Rectal smooth muscle tissue (tissue), 1 donor: Measurements from ENCODE around the gene CSKMT.
"Not testable (repeated sequence)": the region's sequence is repeated elsewhere in the genome, so short reads cannot be mapped to it uniquely, and the experiment has no call there.

ENCODE experiments used
- H3K27ac ChIP-seq: one replicate; pipeline ENCODE4 v1.7.0; 2013; ENCODE audit warnings: low read depth, low read length, inconsistent platforms
- H3K27me3 ChIP-seq: one replicate; pipeline ENCODE4 v1.7.0; 2013; ENCODE audit warnings: low read length; ENCODE audit not compliant: control insufficient read depth, insufficient read depth
- H3K36me3 ChIP-seq: one replicate; pipeline ENCODE4 v1.7.0; 2013; ENCODE audit warnings: low read length; ENCODE audit not compliant: control insufficient read depth, insufficient read depth
- H3K4me1 ChIP-seq: one replicate; pipeline ENCODE4 v1.7.0; 2013; ENCODE audit warnings: low read length; ENCODE audit not compliant: control insufficient read depth, insufficient read depth
- H3K4me3 ChIP-seq: one replicate; pipeline ENCODE4 v1.7.0; 2013; ENCODE audit warnings: low read length
- H3K9ac ChIP-seq: one replicate; pipeline ENCODE4 v1.7.0; 2013; ENCODE audit warnings: low read length

CSKMT gene

DNA sequence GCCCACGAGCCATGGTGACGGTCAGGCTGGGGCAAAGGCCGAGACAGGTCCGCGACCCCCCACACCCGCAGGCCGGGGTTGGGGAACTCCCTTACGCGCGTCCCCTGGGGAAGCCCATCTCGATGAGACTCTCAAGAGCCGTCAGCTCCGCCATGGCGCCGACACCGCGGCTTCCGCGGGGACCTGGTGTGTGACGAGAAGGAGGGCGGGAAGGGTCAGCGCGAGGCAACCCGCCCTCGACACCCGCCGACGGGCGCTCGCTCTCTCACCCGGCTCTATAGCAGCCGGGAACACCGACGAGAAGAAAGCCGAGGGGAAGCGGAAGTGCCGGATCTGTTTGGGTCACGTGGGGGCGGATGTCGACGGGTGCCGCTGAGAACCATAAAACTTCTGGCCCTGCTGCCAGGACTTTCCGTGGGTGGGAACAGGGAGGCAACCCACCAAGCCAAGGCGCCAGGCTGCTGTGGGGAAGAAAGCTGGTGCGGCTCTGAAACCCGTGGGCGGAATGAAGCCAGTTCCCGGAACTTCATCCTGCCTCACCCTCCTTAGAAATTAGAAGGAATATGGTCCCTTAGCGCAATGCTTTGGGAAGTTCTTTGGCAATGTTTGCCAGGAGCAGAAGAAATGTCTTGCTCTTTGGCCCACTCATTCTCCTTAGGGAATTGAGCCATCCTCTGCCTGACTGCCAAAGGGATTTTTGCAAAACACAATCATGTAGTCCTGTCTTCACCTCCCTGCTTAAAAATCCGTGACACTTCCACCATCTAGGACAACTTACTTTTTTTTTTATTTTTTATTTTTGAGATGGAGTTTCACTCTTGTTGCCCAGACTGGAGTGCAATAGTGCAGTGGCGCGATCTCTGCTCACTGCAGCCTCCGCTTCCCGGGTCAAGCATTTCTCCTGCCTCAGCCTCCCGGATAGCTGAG lies 13.9 kb downstream of the CSKMT start, which contains the start of gene UBXN1:
TSS of gene UBXN1 (minus strand) at position 304 of the 927 bp plus-strand sequence. CDS start at position 154, 150 bp downstream.
- Histone ChIP-seq H3K27ac (peak within 1 kb of the TSS; percentile 87), H3K27me3 (no peaks in the 10 kb centered on the region), H3K36me3 (peaks cover 13% of the 10 kb centered on the region), H3K4me1 (peaks cover 10% of the 10 kb centered on the region), H3K4me3 (peak within 1 kb of the TSS; percentile 98), H3K9ac (peak within 1 kb of the TSS; percentile 84)

DNA sequence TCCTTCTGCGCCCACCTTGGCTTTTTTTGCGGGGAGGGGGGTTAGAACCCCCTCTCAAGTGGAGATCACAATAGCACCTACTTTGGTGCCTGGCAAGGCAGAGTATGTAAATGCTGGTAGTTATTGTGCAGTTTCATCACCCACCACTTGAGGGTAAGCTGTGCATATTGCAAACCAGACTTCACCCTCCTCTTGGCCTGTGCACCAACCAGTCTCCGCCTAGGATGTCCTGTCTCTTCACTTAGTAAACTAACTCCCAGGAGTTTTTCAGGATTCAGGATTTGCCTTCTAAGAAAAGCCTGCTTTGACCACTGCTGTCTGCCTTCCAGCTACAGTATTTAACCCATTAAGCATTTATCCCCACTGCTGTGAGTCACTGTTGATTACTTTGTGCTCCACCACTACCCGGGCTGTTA lies 15.7 kb downstream of the CSKMT start:
- H3K4me1 ChIP-seq = peaks cover 7% of the 10 kb centered on the region
- H3K36me3 ChIP-seq = peaks cover 9% of the 10 kb centered on the region
- no peaks in the 10 kb centered on the region for H3K27me3 ChIP-seq
- H3K4me3 ChIP-seq = no peak overlapping the region
- no peak overlapping the region for H3K27ac ChIP-seq
- no peak overlapping the region for H3K9ac ChIP-seq

DNA sequence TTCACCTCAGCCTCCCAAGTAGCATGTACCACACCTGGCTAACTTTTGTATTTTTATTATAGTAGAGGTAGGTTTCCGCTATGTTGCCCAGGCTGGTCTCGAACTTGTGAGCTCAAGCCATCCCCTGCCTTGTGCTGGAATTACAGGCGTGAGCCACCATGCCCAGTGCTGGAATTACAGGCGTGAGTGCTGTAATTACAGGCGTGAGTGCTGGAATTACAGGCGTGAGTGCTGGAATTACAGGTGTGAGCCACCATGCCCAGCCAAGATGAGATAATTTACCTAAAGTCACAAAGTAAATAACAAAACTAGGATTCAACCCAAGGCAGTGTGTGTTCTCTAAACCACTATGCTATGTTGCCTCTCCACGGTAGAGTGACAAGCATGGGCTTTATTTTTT lies 17.4 kb downstream of the CSKMT start:
- Histone ChIP-seq H3K9ac (no peak overlapping the region), H3K27ac (no peak overlapping the region), H3K36me3 (peaks cover 4% of the 10 kb centered on the region), H3K4me1 (peaks cover 7% of the 10 kb centered on the region), H3K27me3 (no peaks in the 10 kb centered on the region), H3K4me3 (no peak overlapping the region)

DNA sequence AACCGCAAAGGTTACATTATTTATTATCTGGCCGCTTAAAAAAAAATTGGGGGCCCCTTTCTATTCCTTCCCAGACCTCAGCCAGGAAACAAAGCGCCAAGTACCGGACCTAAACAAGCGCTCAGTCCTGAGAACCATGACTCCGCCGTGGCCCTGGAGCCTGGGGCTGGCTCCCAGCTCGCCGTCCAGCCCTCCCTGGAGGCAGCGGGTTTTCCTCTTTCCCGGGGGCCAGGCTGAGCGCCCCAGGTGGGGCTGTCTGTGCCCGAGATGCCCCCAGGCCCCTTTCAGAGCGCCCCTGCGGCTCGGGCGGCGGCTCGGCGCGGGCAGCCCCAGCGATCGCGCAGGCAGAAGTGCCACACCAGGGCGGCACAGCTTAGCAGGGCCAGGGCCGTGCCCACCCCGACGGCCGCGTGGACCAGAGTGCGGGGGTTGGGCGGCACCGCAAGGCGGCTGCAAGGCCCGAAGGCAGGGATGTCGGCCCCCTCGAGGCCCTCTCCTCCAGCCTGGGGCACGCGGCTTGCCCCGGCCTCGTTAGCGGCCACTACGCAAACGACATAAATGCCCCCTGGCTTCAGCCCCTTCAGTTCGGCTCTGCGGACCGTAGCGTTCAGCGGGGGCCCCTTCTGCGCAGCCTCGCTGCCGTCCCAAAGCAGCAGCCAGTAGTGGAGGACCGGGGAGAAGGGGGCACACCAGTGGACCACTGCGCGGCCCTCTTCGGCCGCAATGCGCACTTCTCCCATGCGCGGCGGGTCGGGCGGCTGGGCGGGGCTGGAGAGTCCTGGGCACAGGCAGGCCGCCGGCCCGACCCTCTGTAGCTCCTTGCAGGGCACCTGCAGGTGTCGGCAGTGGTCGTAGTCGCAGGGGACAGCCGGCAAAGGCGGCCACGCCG lies 22.6 kb downstream of the CSKMT start:
- Histone ChIP-seq H3K4me1 (peaks cover 2% of the 10 kb centered on the region), H3K27ac (peak overlapping the region; percentile 37), H3K4me3 (peak overlapping the region; percentile 49), H3K9ac (no peak overlapping the region), H3K27me3 (peaks cover 5% of the 10 kb centered on the region), H3K36me3 (peaks cover 12% of the 10 kb centered on the region)

DNA sequence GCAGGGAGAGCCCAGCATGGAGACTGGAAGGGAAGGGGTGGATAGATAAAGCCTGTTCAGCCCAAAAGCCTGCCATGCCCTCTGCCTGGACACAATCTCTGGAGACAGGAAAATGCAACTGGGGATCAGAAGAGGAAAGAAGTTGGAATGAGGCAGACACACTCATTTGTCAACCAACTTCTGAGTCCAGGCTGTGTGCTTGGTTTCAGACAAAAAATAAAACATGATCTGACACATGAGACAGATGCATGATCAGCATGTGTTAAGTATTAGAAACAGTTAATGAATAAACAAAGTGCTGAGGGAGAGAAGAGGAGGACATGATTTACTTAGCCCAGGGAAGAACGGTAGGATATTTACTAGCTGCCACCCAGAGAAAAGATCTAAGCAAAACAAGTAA lies 23.4 kb downstream of the CSKMT start:
- Histone ChIP-seq H3K9ac (no peak overlapping the region), H3K27me3 (peaks cover 5% of the 10 kb centered on the region), H3K4me3 (peak overlapping the region; percentile 49), H3K36me3 (peaks cover 14% of the 10 kb centered on the region), H3K27ac (peak overlapping the region; percentile 36), H3K4me1 (peaks cover 2% of the 10 kb centered on the region)

DNA sequence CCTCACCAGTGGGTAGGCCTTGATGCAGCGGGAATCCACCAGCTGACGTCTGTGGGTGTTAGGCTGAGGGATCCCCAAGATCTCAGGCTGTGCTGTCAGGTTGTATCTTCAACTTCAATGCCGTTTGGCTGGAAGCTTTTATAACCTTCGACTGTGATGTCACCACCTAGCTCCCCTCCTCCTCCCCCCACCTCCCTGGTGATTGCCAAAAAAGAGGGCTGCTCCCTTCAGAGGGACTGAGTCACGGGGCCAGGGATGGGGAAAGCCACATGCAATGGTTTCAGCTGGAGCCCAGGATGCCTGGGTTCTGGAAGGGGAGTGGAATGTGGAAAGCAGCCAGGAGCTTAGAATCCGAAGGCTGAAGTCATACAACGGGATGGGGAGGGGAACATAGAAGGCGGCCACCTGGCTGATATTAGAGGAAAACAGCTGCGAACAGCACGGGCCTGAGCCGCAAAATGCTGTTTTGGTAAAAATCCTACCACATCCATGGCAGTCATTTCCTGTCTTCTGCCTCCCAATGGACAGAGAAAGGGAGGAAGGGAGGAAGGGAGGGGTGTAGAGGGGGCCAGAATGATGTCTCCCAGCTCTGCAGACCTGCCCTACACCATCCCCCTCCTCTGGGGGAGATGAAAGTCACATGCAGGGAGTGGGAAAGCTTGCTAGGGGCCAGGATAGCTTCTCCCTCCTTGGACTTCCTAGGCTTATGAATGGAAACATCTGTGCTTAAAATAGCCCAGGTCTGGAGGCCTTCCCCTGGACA lies 24.5 kb downstream of the CSKMT start, which contains the start of gene LRRN4CL:
TSS of gene LRRN4CL (minus strand) at position 110 of the 763 bp plus-strand sequence. CDS start 1,022 bp downstream, outside the sequence.
- peaks cover 14% of the 10 kb centered on the region for H3K36me3 ChIP-seq
- peaks cover 5% of the 10 kb centered on the region for H3K27me3 ChIP-seq
- peak within 1 kb of the TSS; percentile 74 for H3K27ac ChIP-seq
- H3K9ac ChIP-seq = no peak within 1 kb of the TSS
- peak within 1 kb of the TSS; percentile 58 for H3K4me3 ChIP-seq
- H3K4me1 ChIP-seq = peaks cover 2% of the 10 kb centered on the region

DNA sequence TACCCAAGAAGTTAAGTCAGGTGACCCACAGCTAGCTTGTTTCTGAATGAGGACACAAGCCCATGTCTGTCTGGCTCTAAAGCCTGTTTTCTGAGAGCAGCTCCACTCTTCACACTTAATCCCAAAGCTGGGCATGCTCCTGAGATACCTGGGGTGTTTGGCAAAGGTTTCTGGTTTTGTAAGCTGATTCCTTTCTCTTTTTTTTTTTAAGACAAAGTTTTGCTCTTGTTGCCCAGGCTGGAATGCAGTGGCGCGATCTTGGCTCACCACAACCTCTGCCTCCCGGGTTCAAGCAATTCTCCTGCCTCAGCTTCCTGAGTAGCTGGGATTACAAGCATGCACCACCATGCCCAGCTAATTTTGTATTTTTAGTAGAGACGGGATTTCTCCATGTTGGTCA lies 28.5 kb downstream of the CSKMT start:
- H3K36me3 ChIP-seq = peaks cover 14% of the 10 kb centered on the region
- H3K4me1 ChIP-seq, H3K9ac ChIP-seq, H3K4me3 ChIP-seq, H3K27ac ChIP-seq, H3K27me3 ChIP-seq: not testable (repeated sequence)

DNA sequence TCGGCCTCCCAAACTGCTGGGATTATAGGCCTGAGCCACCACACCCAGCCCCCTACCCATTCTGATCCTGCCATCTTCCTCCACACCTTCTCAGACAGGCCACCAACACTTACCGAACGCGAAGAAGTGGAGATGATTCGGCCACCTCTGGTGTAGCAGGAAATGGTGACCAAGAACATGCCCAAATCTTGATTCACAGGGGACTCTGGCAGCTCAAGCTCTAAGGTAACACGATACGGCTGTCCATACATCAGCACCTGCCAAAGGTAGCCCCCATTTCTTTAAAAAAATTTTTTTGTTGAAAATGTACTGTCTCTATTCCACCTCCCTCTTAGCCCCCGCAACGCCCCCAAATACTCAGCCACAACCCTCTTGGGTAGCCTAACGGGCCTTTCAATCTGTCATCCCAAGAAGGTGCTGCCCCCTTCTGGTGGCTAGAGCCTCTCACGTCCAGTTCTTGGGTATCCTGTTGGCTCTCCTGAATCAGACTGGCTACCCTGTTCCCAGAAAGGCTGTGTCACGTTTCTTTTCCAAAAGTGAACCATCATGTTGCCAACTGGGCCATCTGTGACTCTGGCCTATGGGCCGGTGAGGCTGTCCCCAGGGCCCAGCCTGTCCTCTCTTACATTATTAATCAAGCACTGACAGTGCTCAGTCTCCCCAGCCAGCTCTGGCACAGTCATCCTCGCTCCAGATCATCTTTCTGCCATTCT lies 29.5 kb downstream of the CSKMT start:
- no peaks in the 10 kb centered on the region for H3K27me3 ChIP-seq
- peaks cover 14% of the 10 kb centered on the region for H3K36me3 ChIP-seq
- no peaks in the 10 kb centered on the region for H3K4me1 ChIP-seq
- H3K9ac ChIP-seq = no peak overlapping the region
- H3K27ac ChIP-seq = no peak overlapping the region
- H3K4me3 ChIP-seq = no peak overlapping the region

DNA sequence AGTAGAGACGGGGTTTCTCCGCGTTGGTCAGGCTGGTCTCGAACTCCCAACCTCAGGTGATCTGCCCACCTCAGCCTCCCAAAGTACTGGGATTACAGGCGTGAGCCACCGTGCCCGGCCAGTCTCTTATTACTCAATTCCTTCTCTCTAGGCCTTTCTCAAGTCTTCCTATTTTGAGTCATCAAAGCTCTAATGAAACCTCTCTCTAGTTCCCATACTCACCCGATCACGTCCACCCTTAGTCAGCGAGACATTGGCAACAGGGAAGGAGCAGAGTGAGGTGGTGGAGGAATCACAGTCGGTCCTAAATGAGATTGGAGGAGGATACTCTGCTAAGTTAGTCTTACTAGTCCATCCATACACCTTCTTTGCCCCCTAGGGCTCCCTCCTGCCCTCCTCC lies 37.1 kb downstream of the CSKMT start:
- no peak overlapping the region for H3K27ac ChIP-seq

DNA sequence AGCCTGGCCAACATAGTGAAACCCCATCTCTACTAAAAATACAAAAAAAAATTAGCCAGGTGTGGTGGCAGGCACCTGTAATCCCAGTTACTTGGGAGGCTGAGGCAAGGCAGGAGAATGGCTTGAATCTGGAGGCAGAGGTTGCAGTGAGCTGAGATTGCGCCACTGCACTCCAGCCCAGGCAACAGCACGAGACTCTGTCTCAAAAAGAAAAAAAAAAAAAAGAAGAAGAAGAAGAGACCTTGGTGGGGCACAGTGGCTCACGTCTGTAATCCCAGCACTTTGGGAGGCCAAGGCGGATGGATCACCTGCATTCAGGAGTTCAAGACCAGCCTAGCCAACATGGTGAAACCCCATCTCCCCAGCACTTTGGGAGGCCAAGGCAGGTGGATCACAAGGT lies 38.8 kb downstream of the CSKMT start:
- not testable (repeated sequence) for H3K4me3 ChIP-seq, H3K27ac ChIP-seq, H3K36me3 ChIP-seq, H3K9ac ChIP-seq, H3K27me3 ChIP-seq
- peaks cover 12% of the 10 kb centered on the region for H3K4me1 ChIP-seq

More for the DNA sequence above, 37.1 kb downstream of the CSKMT start:
- H3K36me3 ChIP-seq = no peaks in the 10 kb centered on the region
- H3K4me1 ChIP-seq = peaks cover 7% of the 10 kb centered on the region
- no peak overlapping the region for H3K9ac ChIP-seq
- no peak overlapping the region for H3K4me3 ChIP-seq
- H3K27me3 ChIP-seq = no peaks in the 10 kb centered on the region

DNA sequence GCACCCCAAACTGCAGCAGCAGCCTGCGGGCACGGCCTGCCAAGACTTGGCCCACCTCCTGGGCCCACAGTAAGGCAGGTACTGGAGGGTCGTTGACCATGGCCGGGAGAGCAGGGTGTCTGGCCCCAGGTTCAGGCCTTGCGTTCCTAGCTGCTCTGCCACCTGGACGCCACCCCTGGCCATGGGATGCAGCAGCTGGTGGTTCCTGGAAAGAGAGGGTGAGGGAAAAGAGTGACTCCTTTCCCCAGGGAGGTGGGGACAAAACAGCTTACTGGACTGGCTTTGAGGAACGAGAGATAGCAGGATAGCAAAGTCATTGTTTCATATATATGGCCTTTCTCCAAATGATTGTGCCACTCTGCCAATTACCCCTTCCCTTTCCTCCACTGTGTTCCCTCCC lies 40.3 kb downstream of the CSKMT start:
- H3K27me3 ChIP-seq = no peaks in the 10 kb centered on the region
- no peaks in the 10 kb centered on the region for H3K36me3 ChIP-seq
- peak overlapping the region; percentile 29 for H3K9ac ChIP-seq
- peak overlapping the region; percentile 71 for H3K27ac ChIP-seq
- H3K4me3 ChIP-seq = peak overlapping the region; percentile 91
- H3K4me1 ChIP-seq = peaks cover 17% of the 10 kb centered on the region
